ENCODE data around the gene DOCK9. TPM values are rescaled to one million over a fixed set of nuclear protein-coding genes. Genes with fewer than 3 reads are reported as not detected.

The DOCK9 gene
- total RNA-seq, 1 donor from 2014 or later = 46.2 TPM

- H3K4me1 Mint-ChIP-seq (ENCODE audit: unreplicated experiment) = peaks cover 23% of the 10 kb centered on the region
- H3K27ac Mint-ChIP-seq = no peak overlapping the region
- H3K9me3 Mint-ChIP-seq = no peaks in the 10 kb centered on the region
- no peak for DNase-seq (ENCODE audit: extremely low spot score, unreplicated experiment)
- TF ChIP-seq CTCF (conservative IDR thresholded peaks at IDR 0.05) = no peak
- H3K4me3 Mint-ChIP-seq = no peak overlapping the region
- H3K27me3 Mint-ChIP-seq = no peaks in the 10 kb centered on the region
- no peaks in the 10 kb centered on the region for H3K36me3 Mint-ChIP-seq
Measured at GRCh38 chr13:99008577-99008976, 30.7 kb upstream of the DOCK9 start.

GRCh38 chr13:99007414-99007986, 29.6 kb upstream of the DOCK9 start:
- Mint-ChIP-seq H3K27me3 (no peaks in the 10 kb centered on the region), H3K4me3 (no peak overlapping the region), H3K27ac (peak overlapping the region; percentile 43), H3K9me3 (no peaks in the 10 kb centered on the region), H3K4me1 (ENCODE audit: unreplicated experiment) (peaks cover 29% of the 10 kb centered on the region), H3K36me3 (no peaks in the 10 kb centered on the region)
- no peak for DNase-seq (ENCODE audit: extremely low spot score, unreplicated experiment)
- no peak for TF ChIP-seq CTCF (conservative IDR thresholded peaks at IDR 0.05)

- H3K36me3 Mint-ChIP-seq = no peaks in the 10 kb centered on the region
- H3K27me3 Mint-ChIP-seq = no peaks in the 10 kb centered on the region
- no peaks in the 10 kb centered on the region for H3K9me3 Mint-ChIP-seq
- TF ChIP-seq CTCF (conservative IDR thresholded peaks at IDR 0.05) = no peak
- peaks cover 38% of the 10 kb centered on the region for H3K4me1 Mint-ChIP-seq (ENCODE audit: unreplicated experiment)
- H3K4me3 Mint-ChIP-seq = no peak overlapping the region
- H3K27ac Mint-ChIP-seq = no peak overlapping the region
- no peak for DNase-seq (ENCODE audit: extremely low spot score, unreplicated experiment)
Measured at GRCh38 chr13:99005609-99006008, 27.7 kb upstream of the DOCK9 start.

- peak overlapping the region; percentile 39 for H3K27ac Mint-ChIP-seq
- peaks cover 38% of the 10 kb centered on the region for H3K4me1 Mint-ChIP-seq (ENCODE audit: unreplicated experiment)
- no peaks in the 10 kb centered on the region for H3K9me3 Mint-ChIP-seq
- no peaks in the 10 kb centered on the region for H3K36me3 Mint-ChIP-seq
- TF ChIP-seq CTCF (conservative IDR thresholded peaks at IDR 0.05) = no peak
- H3K4me3 Mint-ChIP-seq = peak overlapping the region; percentile 15
- no peak for DNase-seq (ENCODE audit: extremely low spot score, unreplicated experiment)
- H3K27me3 Mint-ChIP-seq = no peaks in the 10 kb centered on the region
Measured at GRCh38 chr13:99004978-99005377, 27.1 kb upstream of the DOCK9 start.

- no peak overlapping the region for H3K27ac Mint-ChIP-seq
- H3K4me1 Mint-ChIP-seq (ENCODE audit: unreplicated experiment) = peaks cover 43% of the 10 kb centered on the region
- no peaks in the 10 kb centered on the region for H3K36me3 Mint-ChIP-seq
- H3K9me3 Mint-ChIP-seq = no peaks in the 10 kb centered on the region
- H3K27me3 Mint-ChIP-seq = no peaks in the 10 kb centered on the region
- H3K4me3 Mint-ChIP-seq = no peak overlapping the region
- no peak for TF ChIP-seq CTCF (conservative IDR thresholded peaks at IDR 0.05)
- no peak for DNase-seq (ENCODE audit: extremely low spot score, unreplicated experiment)
Measured at GRCh38 chr13:99003851-99004471, 26.1 kb upstream of the DOCK9 start.

All from type B pancreatic cell (in vitro differentiated cells).